HepG2 (cell line): ENCODE measurements around the gene SERPINE2. TPM values are rescaled to one million over a fixed set of nuclear protein-coding genes. Genes with fewer than 3 reads are reported as not detected.
A peak's percentile ranks its signal among the peaks of the same experiment; 100 is the strongest.

Experiments used
- ATAC-seq: fragments of 200-7000 bp; cut with Tn5 transposase; 3 replicates; pipeline ENCODE4 v1.9.1; 2020; ENCODE audit warnings: mild to moderate bottlenecking, moderate library complexity
- BruUV-seq: library from RNA; stranded (reverse); fragments of 400-500 nt; replicated peaks from 2 replicates; lab custom pipeline; 2021; lab: Mats Ljungman, UMichigan
- CTCF ChIA-PET: fragments of 300-600 bp; formaldehyde crosslinking; extraction: SDS; loops from one replicate; lab custom pipeline; 2021; ENCODE audit warnings: low total read pairs, inconsistent platforms, low intra/inter-chr PET ratio; lab: Yijun Ruan, JAX
- POLR2A ChIA-PET: fragments of 350-600 bp; sonication (Branson Sonifier 250); formaldehyde crosslinking; loops from one replicate; lab custom pipeline; 2020; ENCODE audit warnings: antibody characterized with exemption, inconsistent platforms; lab: Yijun Ruan, JAX
- DNase-seq: peaks from one replicate; pipeline ENCODE4 v3.0.0-alpha.2; 2015; ENCODE audit warnings: low spot score
- FAIRE-seq: peaks from 3 replicates; lab custom pipeline; 2011; peaks lifted over from hg19 to GRCh38; lab: Jason Lieb, UNC
- H2AFZ ChIP-seq: one replicate; pipeline ENCODE4 v1.6.1; 2011; ENCODE audit warnings: low read length, inconsistent platforms
- H3K27ac ChIP-seq: fragments of 300-600 bp; 3 replicates; pipeline ENCODE4 v1.8.0; 2011; ENCODE audit warnings: mixed run types, mild to moderate bottlenecking, mixed read lengths, low read length, inconsistent platforms; ENCODE audit not compliant: insufficient read depth; ENCODE audit errors: extremely low read length
- H3K27me3 ChIP-seq, 2 experiments: fragments of 200-600 bp in 1 of 2; 2 replicates in 1 of 2; 3 replicates in 1 of 2; pipeline versions ENCODE4 v1.6.0 to v1.8.0; 2011; ENCODE audit warnings: low read length in 2 of 2, mild to moderate bottlenecking in 2 of 2, moderate library complexity in 2 of 2, inconsistent platforms in 1 of 2; ENCODE audit not compliant: insufficient read depth in 2 of 2, control insufficient read depth in 1 of 2
- H3K36me3 ChIP-seq, 2 experiments: fragments of 200-600 bp in 1 of 2; replicated peaks in 1 of 2; 2 replicates in 1 of 2; 3 replicates in 1 of 2; pipeline versions ENCODE4 v1.5.1 to v1.8.0; 2011; ENCODE audit warnings: low read length in 2 of 2, inconsistent platforms in 1 of 2; ENCODE audit not compliant: insufficient read depth in 2 of 2, control insufficient read depth in 1 of 2
- H3K4me1 ChIP-seq: 2 replicates; pipeline ENCODE4 v1.5.1; 2012; ENCODE audit warnings: low read length, inconsistent platforms; ENCODE audit not compliant: insufficient read depth
- H3K4me2 ChIP-seq: 2 replicates; pipeline ENCODE4 v1.6.0; 2011; ENCODE audit warnings: low read depth, low read length, inconsistent platforms
- H3K4me3 ChIP-seq, 3 experiments: fragments of 200-600 bp in 1 of 3; sonication (generic), shearing (Covaris generic) in 1 of 3; replicated peaks in 1 of 3; 2 replicates each; pipeline ENCODE4 v1.5.1; 2011 to 2016; ENCODE audit warnings: low read length in 3 of 3, inconsistent platforms in 2 of 3, low read depth in 2 of 3, mild to moderate bottlenecking in 2 of 3, control low read depth in 1 of 3, mixed read lengths in 1 of 3; ENCODE audit not compliant: insufficient read depth in 1 of 3
- H3K79me2 ChIP-seq: one replicate; pipeline ENCODE4 v1.6.1; 2011; ENCODE audit warnings: low read length, inconsistent platforms; ENCODE audit not compliant: insufficient read depth
- H3K9ac ChIP-seq: 2 replicates; pipeline ENCODE4 v1.6.0; 2011; ENCODE audit warnings: mild to moderate bottlenecking, low read depth, low read length, inconsistent platforms; ENCODE audit not compliant: insufficient read depth
- H3K9me3 ChIP-seq: 2 replicates; pipeline ENCODE4 v1.5.1; 2012; ENCODE audit warnings: mild to moderate bottlenecking, low read length
- H4K20me1 ChIP-seq: 2 replicates; pipeline ENCODE4 v1.6.0; 2011; ENCODE audit warnings: inconsistent platforms, mild to moderate bottlenecking, low read length, moderate library complexity; ENCODE audit not compliant: insufficient read depth
- AGO2 ChIP-seq: fragments of 200-400 bp; formaldehyde crosslinking; optimal IDR thresholded peaks from 2 replicates; pipeline ENCODE3; 2017; ENCODE audit warnings: mild to moderate bottlenecking, low read depth, low read length, moderate library complexity
- ATF4 ChIP-seq, 2 experiments: fragments of 450-650 bp in 1 of 2; sonication (generic) in 1 of 2; formaldehyde crosslinking; IDR thresholded peaks; 2 replicates each; pipeline versions ENCODE4 v1.5.0 to v1.8.0; 2020 to 2022; ENCODE audit warnings: mild to moderate bottlenecking in 1 of 2, missing genetic modification reagents in 1 of 2
- CENPX ChIP-seq: sonication (generic); formaldehyde crosslinking; IDR thresholded peaks from 2 replicates; pipeline ENCODE4 v1.9.0; 2021; ENCODE audit warnings: mild to moderate bottlenecking, missing genetic modification reagents, moderate library complexity
- HIVEP1 ChIP-seq: sonication (generic); formaldehyde crosslinking; IDR thresholded peaks from 2 replicates; pipeline ENCODE4 v1.4.0; 2020; ENCODE audit warnings: mild to moderate bottlenecking, missing genetic modification reagents
- MED8 ChIP-seq: sonication (generic); formaldehyde crosslinking; IDR thresholded peaks from 2 replicates; pipeline ENCODE4 v1.8.1; 2023; ENCODE audit warnings: mild to moderate bottlenecking, missing genetic modification reagents; ENCODE audit not compliant: insufficient replicate concordance
- ONECUT2 ChIP-seq: sonication (generic); formaldehyde crosslinking; IDR thresholded peaks from 2 replicates; pipeline ENCODE4 v1.4.0; 2020; ENCODE audit warnings: missing genetic modification reagents
- PRMT3 ChIP-seq: sonication (generic); formaldehyde crosslinking; IDR thresholded peaks from 2 replicates; pipeline ENCODE4 v1.8.1; 2022; ENCODE audit warnings: low read depth, mild to moderate bottlenecking, moderate library complexity, missing genetic modification reagents, borderline replicate concordance
- ZFP36L1 ChIP-seq: sonication (generic); formaldehyde crosslinking; IDR thresholded peaks from 2 replicates; pipeline ENCODE4 v1.8.0; 2022; ENCODE audit warnings: mild to moderate bottlenecking, missing genetic modification reagents, moderate library complexity
- ZFP82 ChIP-seq: sonication (generic); formaldehyde crosslinking; IDR thresholded peaks from 2 replicates; pipeline ENCODE4 v1.5.1; 2020; ENCODE audit warnings: mild to moderate bottlenecking, missing genetic modification reagents, borderline replicate concordance
- ZNF414 ChIP-seq: sonication (generic); formaldehyde crosslinking; IDR thresholded peaks from 2 replicates; pipeline ENCODE4 v1.5.0; 2020; ENCODE audit warnings: missing genetic modification reagents
- ZNF746 ChIP-seq: sonication (generic); formaldehyde crosslinking; IDR thresholded peaks from 2 replicates; pipeline ENCODE4 v1.8.0; 2022; ENCODE audit warnings: mild to moderate bottlenecking, missing genetic modification reagents
- ZSCAN29 ChIP-seq: sonication (generic); formaldehyde crosslinking; conservative IDR thresholded peaks from 2 replicates; pipeline ENCODE4 v1.4.0; 2020; ENCODE audit warnings: mild to moderate bottlenecking, missing genetic modification reagents
- WGBS: methylation state at CpG from one replicate; pipeline ENCODE4 v1.1.6; 2017; ENCODE audit warnings: low lambda C conversion rate; 5-methylcytosine and 5-hydroxymethylcytosine counted together
- in situ Hi-C: cut with HindIII; loops from 2 replicates; pipeline ENCODE4 v1.10.0; 2017; ENCODE audit warnings: low pct_unique_long_range_greater_than_20kb; ENCODE audit not compliant: extremely low pct_ligation_motif_present
- intact Hi-C: fragments of 100-400 bp; cut with micrococcal nuclease; formaldehyde crosslinking; loops from one replicate; pipeline ENCODE4 v1.10.0; 2022; ENCODE audit not compliant: unreplicated experiment
- polyA plus RNA-seq, 8 experiments: library from polyadenylated mRNA; depleted of rRNA in 3 of 8; stranded (reverse) in 7 of 8; unstranded in 1 of 8; fragments of >200 nt; fragmentation: Illumina TruSeq in 4 of 8; extraction: Trizol in 4 of 8; gene quantifications; 2 replicates each; pipeline versions ENCODE4 v1.2.1 to v1.2.3, GENCODE V29; 2011 to 2016; ENCODE audit warnings: low read depth in 4 of 8, missing spikeins in 1 of 8, mixed read lengths in 1 of 8; ENCODE audit not compliant: insufficient read depth in 1 of 8
- total RNA-seq, 5 experiments: library from RNA; depleted of rRNA; stranded (reverse); fragments of >200 nt; fragmentation: Illumina TruSeq; extraction: Trizol; gene quantifications; 2 replicates each; pipeline ENCODE4 v1.2.3, GENCODE V29; 2016; ENCODE audit warnings: low read depth in 1 of 5

Gene SERPINE2
- total and polyA plus RNA-seq, 2 of the 13 experiments (the other 11 are each of a cell fraction or from before 2014, with no cell fraction given), result 7.9 to 18.1 TPM

GRCh38 chr2:223959688-223960087, 79.4 kb downstream of the SERPINE2 start:
- intact Hi-C loops, result no loop called here

More at GRCh38 chr2:223959688-223960087, 79.4 kb downstream of the SERPINE2 start:
- Histone ChIP-seq H2AFZ (no peak overlapping the region), H3K4me3 (peak overlapping the region in 1 of 3 experiments; percentile 6; a peak in 2 of 6 replicates), H3K9me3 (no peaks in the 10 kb centered on the region), H3K36me3 (peaks cover 10 to 34% of the 10 kb centered on the region in 2 experiments), H3K27ac (no peak overlapping the region), H3K4me2 (peak overlapping the region; percentile 73), H3K79me2 (peaks cover 65% of the 10 kb centered on the region), H3K4me1 (peaks cover 61% of the 10 kb centered on the region), H3K27me3 (no peaks in the 10 kb centered on the region; a peak in 1 of 5 replicates), H3K9ac (no peak overlapping the region; the same call in 1 of the 2 replicates), H4K20me1 (peaks cover 19% of the 10 kb centered on the region)
- DNase-seq (no peak), FAIRE-seq (no peak), ATAC-seq (no peak)
- 86% methylated on average over 5 of the region's 5 CpGs for WGBS
- in situ Hi-C loops, result loop anchor here (5.0 kb wide), 1 partner anchor 52 kb away; no protein-coding TSS in a partner anchor
- TF ChIP-seq AGO2 (no peak), ATF4 (CRISPR knock-in tag; IDR thresholded peaks at IDR 0.05) (no peak), CENPX (CRISPR knock-in tag) (no peak), PRMT3 (CRISPR knock-in tag) (no peak), ZFP82 (CRISPR knock-in tag) (no peak), HIVEP1 (CRISPR knock-in tag) (no peak), ZNF746 (CRISPR knock-in tag) (no peak), MED8 (CRISPR knock-in tag) (no peak), ZSCAN29 (CRISPR knock-in tag) (no peak), ZFP36L1 (CRISPR knock-in tag) (no peak), ONECUT2 (CRISPR knock-in tag) (no peak), ZNF414 (no peak)
- no TSS peak for BruUV-seq
- ChIA-PET POLR2A (no interaction called here), CTCF (no interaction called here)
